Measurements from ENCODE around the gene PTCD2. TPM values are rescaled to one million over a fixed set of nuclear protein-coding genes. Genes with fewer than 3 reads are reported as not detected.

Gene PTCD2, protein sequence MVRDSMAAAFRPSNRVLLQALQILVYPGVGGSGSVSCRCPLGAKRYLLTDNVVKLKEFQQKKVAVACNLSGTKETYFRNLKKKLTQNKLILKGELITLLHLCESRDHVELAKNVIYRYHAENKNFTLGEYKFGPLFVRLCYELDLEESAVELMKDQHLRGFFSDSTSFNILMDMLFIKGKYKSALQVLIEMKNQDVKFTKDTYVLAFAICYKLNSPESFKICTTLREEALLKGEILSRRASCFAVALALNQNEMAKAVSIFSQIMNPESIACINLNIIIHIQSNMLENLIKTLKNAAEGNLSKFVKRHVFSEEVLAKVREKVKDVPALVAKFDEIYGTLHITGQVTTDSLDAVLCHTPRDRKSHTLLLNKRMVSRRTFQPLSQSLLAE
- polyA plus RNA-seq, result 1 to 10 TPM; 2.9 to 7.8 (median 4.0) TPM

DNA sequence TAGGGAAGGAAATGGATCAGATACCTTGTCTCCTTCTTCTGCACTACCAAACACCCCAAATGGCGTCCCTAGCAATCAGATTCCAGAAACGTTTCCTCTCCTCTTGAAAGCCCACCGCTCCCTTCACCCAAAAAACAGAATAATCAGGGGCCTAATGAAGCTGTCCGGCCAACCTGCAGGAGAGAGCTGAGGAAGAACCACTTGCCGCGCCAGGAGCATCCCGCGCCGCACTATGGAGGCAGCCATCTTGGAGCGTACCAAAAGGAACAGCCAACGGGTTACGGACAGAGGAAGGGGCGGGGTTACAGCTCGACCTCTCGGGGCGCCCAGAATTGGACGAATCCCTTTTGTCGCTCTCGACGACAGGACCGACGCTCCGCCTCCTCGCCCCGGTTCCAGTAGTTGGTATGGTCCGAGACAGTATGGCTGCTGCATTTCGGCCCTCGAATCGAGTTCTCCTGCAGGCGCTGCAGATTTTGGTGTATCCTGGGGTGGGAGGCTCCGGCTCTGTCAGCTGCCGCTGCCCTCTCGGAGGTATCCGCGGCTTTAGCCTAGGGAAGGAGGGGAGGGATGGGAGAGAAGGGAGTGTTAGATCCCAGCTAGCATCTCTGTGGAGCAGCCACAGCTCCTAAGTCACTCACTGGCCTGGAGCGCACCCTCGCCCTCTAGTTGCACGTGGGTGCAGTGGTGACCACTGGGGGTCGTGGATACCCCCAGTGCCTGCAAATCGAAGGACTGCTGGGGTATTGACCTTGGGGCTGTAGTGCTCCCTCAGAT, at the start of gene PTCD2, which contains the start of gene MRPS27:
Gene PTCD2, plus strand, starts transcription at position 398 of the 777 bp plus-strand sequence. Its CDS starts 10 bp downstream, at position 408.
Gene MRPS27, minus strand, starts transcription at position 265 of the 777 bp plus-strand sequence. Its CDS starts 19 bp downstream, at position 246.
- Mint-ChIP-seq H3K27ac (peak within 1 kb of the TSS; percentile 83 to 95 (median 91)), H3K4me1 (peaks cover 21 to 30% of the 10 kb centered on the region in 2 donors), H3K27me3 (ENCODE audit: low read depth in 3 of 3) (peaks cover 1 to 11% (median 2%) of the 10 kb centered on the region in 3 donors), H3K4me3 (peak within 1 kb of the TSS; percentile 91 to 99 (median 98)), H3K36me3 (peaks cover 11 to 23% (median 14%) of the 10 kb centered on the region in 3 donors), H3K9me3 (no peaks in the 10 kb centered on the region)
- peak; percentile 94 to 95 (median 95) for DNase-seq

GRCh38 chr5:72271702-72272101, 48.5 kb upstream of the PTCD2 start:
- DNase-seq, result no peak
- H3K4me3 Mint-ChIP-seq, result no peak overlapping the region
- H3K27ac Mint-ChIP-seq, result no peak overlapping the region
- H3K4me1 Mint-ChIP-seq, result peaks cover 6 to 7% of the 10 kb centered on the region in 2 donors
- no peaks in the 10 kb centered on the region for H3K9me3 Mint-ChIP-seq
- peaks cover 3 to 6% (median 5%) of the 10 kb centered on the region in 3 donors for H3K36me3 Mint-ChIP-seq
- H3K27me3 Mint-ChIP-seq (ENCODE audit: low read depth in 3 of 3), result no peaks in the 10 kb centered on the region

GRCh38 chr5:72272398-72272797, 47.8 kb upstream of the PTCD2 start:
- Mint-ChIP-seq H3K27me3 (ENCODE audit: low read depth in 3 of 3) (no peaks in the 10 kb centered on the region), H3K9me3 (no peaks in the 10 kb centered on the region), H3K4me1 (peaks cover 6 to 7% of the 10 kb centered on the region in 2 donors), H3K4me3 (no peak overlapping the region), H3K36me3 (peaks cover 3 to 7% (median 6%) of the 10 kb centered on the region in 3 donors), H3K27ac (no peak overlapping the region)
- DNase-seq, result no peak

DNA sequence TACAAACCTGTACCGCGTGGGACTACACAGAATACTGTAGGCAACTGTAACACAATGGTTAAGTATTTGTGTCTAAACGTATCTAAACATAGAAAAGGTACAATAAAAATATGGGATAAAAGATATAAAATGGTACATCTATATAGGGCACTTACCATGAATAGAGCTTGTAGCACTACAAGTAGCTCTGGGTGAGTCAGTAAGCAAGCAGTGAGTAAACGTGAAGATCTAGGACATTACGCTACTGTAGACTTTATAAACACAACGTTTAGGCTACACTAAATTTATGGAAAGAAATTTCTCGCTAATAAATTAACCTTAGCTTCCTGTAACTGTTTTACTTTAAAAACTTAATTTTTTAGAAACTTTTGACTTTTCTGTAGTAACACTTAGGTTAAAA, 46.6 kb upstream of the PTCD2 start:
- peaks cover 6 to 7% of the 10 kb centered on the region in 2 donors for H3K4me1 Mint-ChIP-seq
- no peaks in the 10 kb centered on the region for H3K27me3 Mint-ChIP-seq (ENCODE audit: low read depth in 3 of 3)

GRCh38 chr5:72276219-72276752, 43.9 kb upstream of the PTCD2 start:
- Mint-ChIP-seq H3K4me3 (no peak overlapping the region), H3K27ac (no peak overlapping the region), H3K27me3 (ENCODE audit: low read depth in 3 of 3) (peaks cover 0 to 2% (median 0%) of the 10 kb centered on the region in 3 donors), H3K4me1 (peaks cover 0 to 2% of the 10 kb centered on the region in 2 donors), H3K9me3 (no peaks in the 10 kb centered on the region), H3K36me3 (peaks cover 3 to 12% (median 11%) of the 10 kb centered on the region in 3 donors)
- DNase-seq, result no peak

More for the DNA sequence above, 46.6 kb upstream of the PTCD2 start:
- Mint-ChIP-seq H3K4me3 (no peak overlapping the region), H3K27ac (no peak overlapping the region), H3K9me3 (no peaks in the 10 kb centered on the region), H3K36me3 (peaks cover 5 to 10% (median 7%) of the 10 kb centered on the region in 3 donors)
- DNase-seq, result no peak

GRCh38 chr5:72280581-72281069, 39.5 kb upstream of the PTCD2 start:
- no peaks in the 10 kb centered on the region for H3K4me1 Mint-ChIP-seq
- no peaks in the 10 kb centered on the region for H3K9me3 Mint-ChIP-seq
- no peak overlapping the region for H3K4me3 Mint-ChIP-seq
- peaks cover 7 to 21% (median 19%) of the 10 kb centered on the region in 3 donors for H3K36me3 Mint-ChIP-seq
- H3K27ac Mint-ChIP-seq, result no peak overlapping the region
- DNase-seq, result peak in 1 of 3 donors; percentile 18
- H3K27me3 Mint-ChIP-seq (ENCODE audit: low read depth in 3 of 3), result peaks cover 0 to 2% (median 0%) of the 10 kb centered on the region in 3 donors

GRCh38 chr5:72281430-72281763, 38.8 kb upstream of the PTCD2 start:
- DNase-seq, result no peak
- no peak overlapping the region for H3K27ac Mint-ChIP-seq
- peaks cover 0 to 2% (median 0%) of the 10 kb centered on the region in 3 donors for H3K27me3 Mint-ChIP-seq (ENCODE audit: low read depth in 3 of 3)
- no peaks in the 10 kb centered on the region for H3K4me1 Mint-ChIP-seq
- no peaks in the 10 kb centered on the region for H3K9me3 Mint-ChIP-seq
- H3K36me3 Mint-ChIP-seq, result peaks cover 7 to 22% (median 17%) of the 10 kb centered on the region in 3 donors
- H3K4me3 Mint-ChIP-seq, result no peak overlapping the region

- H3K4me3 Mint-ChIP-seq, result no peak overlapping the region
- no peaks in the 10 kb centered on the region for H3K9me3 Mint-ChIP-seq
- no peaks in the 10 kb centered on the region for H3K4me1 Mint-ChIP-seq
- H3K27ac Mint-ChIP-seq, result peak overlapping the region in 1 of 6 donors; percentile 39
- H3K36me3 Mint-ChIP-seq, result peaks cover 7 to 23% (median 16%) of the 10 kb centered on the region in 3 donors
- DNase-seq, result no peak
- H3K27me3 Mint-ChIP-seq (ENCODE audit: low read depth in 3 of 3), result peaks cover 0 to 2% (median 0%) of the 10 kb centered on the region in 3 donors
Observed at GRCh38 chr5:72281764-72282499, 38.2 kb upstream of the PTCD2 start.

DNA sequence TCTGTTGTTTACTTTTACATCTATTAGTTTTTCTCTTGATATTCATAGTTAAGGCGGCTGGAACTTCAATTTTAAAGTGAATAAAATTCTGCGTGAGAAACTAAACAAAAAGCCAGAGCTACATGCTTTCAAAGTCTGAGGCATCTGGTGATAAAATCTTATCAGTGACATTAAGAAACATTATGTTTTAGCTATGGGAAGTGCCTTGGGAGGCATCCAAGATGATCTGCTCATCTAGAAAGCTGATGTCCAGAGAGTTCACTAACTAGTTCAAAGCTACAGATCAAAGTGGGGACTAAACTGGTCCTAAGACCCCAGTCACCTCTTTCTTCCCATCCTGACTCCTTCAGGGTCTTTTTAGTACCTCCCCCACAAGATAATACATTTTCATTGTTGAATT, 37.3 kb upstream of the PTCD2 start:
- Mint-ChIP-seq H3K27ac (peak overlapping the region in 1 of 6 donors; percentile 9), H3K9me3 (no peaks in the 10 kb centered on the region), H3K4me1 (no peaks in the 10 kb centered on the region), H3K27me3 (ENCODE audit: low read depth in 3 of 3) (peaks cover 0 to 2% (median 0%) of the 10 kb centered on the region in 3 donors), H3K4me3 (no peak overlapping the region), H3K36me3 (peaks cover 7 to 27% (median 18%) of the 10 kb centered on the region in 3 donors)
- no peak for DNase-seq

DNA sequence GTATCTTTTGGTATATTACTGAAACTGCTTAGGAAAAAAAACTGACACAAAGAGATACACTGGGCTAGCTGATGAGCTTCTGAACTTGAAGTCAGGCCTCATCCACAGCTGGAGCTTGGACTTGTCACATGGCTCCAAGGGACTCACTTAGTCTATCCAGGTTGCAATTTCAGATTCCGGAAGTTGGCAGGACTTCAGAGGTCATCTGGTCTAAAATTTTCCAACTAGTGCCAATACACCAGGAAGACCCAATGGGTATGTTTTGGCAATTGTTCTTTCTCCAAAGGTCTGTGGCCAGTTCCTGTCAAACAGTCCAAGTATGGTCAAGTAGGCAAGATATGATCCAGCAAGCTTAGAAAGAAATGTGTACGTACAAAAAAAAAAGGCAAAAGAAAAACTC, 36.8 kb upstream of the PTCD2 start:
- H3K36me3 Mint-ChIP-seq, result peaks cover 7 to 28% (median 18%) of the 10 kb centered on the region in 3 donors
- no peak overlapping the region for H3K27ac Mint-ChIP-seq
- no peak for DNase-seq

DNA sequence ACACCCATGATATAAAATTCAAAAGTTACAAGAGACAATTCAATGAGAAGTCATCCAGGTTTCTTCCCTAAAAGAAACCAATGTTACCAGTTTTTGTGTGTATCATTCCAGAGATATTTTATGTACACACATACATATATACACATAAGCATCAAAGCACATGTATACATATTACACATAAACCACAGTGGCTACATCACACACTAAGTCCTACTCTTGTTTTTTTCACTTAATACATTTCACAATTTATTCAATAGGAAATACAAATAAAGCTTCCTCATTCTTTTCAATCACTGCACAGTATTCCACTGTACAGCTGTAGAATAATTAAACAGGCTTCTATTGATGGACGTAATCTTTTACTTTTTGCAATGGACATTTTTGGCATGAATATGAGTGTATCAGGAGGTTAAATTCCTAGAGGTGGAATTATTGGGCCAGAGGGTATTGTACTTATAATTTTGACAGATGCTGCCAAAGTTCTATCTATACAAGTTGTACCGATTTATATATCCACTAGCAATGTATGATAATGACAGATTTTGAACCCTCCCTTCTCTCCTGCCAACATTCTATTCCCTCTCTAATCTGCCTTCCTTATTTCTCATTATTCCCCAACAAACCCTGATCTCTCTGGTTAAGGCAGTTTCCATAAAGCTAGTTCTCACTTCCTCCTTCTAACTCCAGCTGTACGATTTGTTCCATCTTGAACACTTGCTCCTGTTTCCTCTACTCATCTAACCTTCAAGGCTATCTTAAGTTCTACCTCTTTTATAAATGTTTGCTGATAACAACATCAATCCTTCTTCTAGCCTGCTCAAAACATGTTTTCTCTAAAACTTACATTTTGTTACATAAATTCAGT, 35.4 kb upstream of the PTCD2 start:
- Mint-ChIP-seq H3K9me3 (no peaks in the 10 kb centered on the region), H3K4me3 (no peak overlapping the region), H3K36me3 (peaks cover 10 to 25% (median 21%) of the 10 kb centered on the region in 3 donors), H3K27ac (no peak overlapping the region), H3K27me3 (ENCODE audit: low read depth in 3 of 3) (no peaks in the 10 kb centered on the region), H3K4me1 (no peaks in the 10 kb centered on the region)
- no peak for DNase-seq

More for the DNA sequence above, 36.8 kb upstream of the PTCD2 start:
- Mint-ChIP-seq H3K27me3 (ENCODE audit: low read depth in 3 of 3) (peaks cover 0 to 2% (median 0%) of the 10 kb centered on the region in 3 donors), H3K9me3 (no peaks in the 10 kb centered on the region), H3K4me3 (no peak overlapping the region), H3K4me1 (no peaks in the 10 kb centered on the region)

GRCh38 chr5:72285424-72285821, 34.8 kb upstream of the PTCD2 start:
- Mint-ChIP-seq H3K36me3 (peaks cover 10 to 28% (median 25%) of the 10 kb centered on the region in 3 donors), H3K27ac (no peak overlapping the region), H3K9me3 (no peaks in the 10 kb centered on the region), H3K27me3 (ENCODE audit: low read depth in 3 of 3) (no peaks in the 10 kb centered on the region), H3K4me3 (no peak overlapping the region), H3K4me1 (no peaks in the 10 kb centered on the region)
- DNase-seq, result no peak

Measured in immature natural killer cell (primary cell).